Right atrium auricular region (tissue), 2 donors: ENCODE data around the gene OTUD1. TPM values are rescaled to one million over a fixed set of nuclear protein-coding genes. Genes with fewer than 3 reads are reported as not detected.
A peak's percentile ranks its signal among the peaks of the same experiment; 100 is the strongest.
"Not testable (repeated sequence)": the region's sequence is repeated elsewhere in the genome, so short reads cannot be mapped to it uniquely, and the experiment has no call there.

Source experiments
- DNase-seq: peaks from one replicate; pipeline ENCODE4 v3.0.0-alpha.2; 2019; ENCODE audit warnings: low spot score
- H3K27ac ChIP-seq, 2 donors: fragments of 200-600 bp; sonication (generic); 1 replicate in 1 of 2; 2 replicates in 1 of 2; pipeline ENCODE4 v1.5.1; 2016 to 2019
- H3K27me3 ChIP-seq, 2 donors: fragments of 200-600 bp; sonication (generic); one replicate each; pipeline versions ENCODE4 v1.5.1 to v1.6.0; 2017 to 2019
- H3K36me3 ChIP-seq: fragments of 200-600 bp; sonication (generic); one replicate; pipeline ENCODE4 v1.5.1; 2016
- H3K4me1 ChIP-seq, 2 donors: fragments of 200-600 bp; sonication (generic); one replicate each; pipeline versions ENCODE4 v1.5.1 to v1.6.0; 2017 to 2019
- H3K4me3 ChIP-seq, 2 donors: fragments of 200-600 bp; sonication (generic); 1 replicate in 1 of 2; 2 replicates in 1 of 2; pipeline ENCODE4 v1.5.1; 2017 to 2019; ENCODE audit warnings: mild to moderate bottlenecking in 1 of 2, moderate library complexity in 1 of 2
- H3K9me3 ChIP-seq, 2 donors: fragments of 200-600 bp; sonication (generic); one replicate each; pipeline ENCODE4 v1.5.1; 2019
- CTCF ChIP-seq, 2 donors: fragments of 200-600 bp; sonication (generic); IDR thresholded peaks; one replicate each; pipeline ENCODE4 v1.5.1; 2019; ENCODE audit warnings: antibody characterized with exemption in 2 of 2
- total RNA-seq, 2 donors: library from RNA; depleted of rRNA; stranded (reverse); fragments of >200 nt; gene quantifications; one replicate each; pipeline ENCODE4 v1.1.0, GENCODE V29; 2016

Gene OTUD1
- 10 to 100 TPM in 1 of 2 donors, 1 to 10 TPM in 1; 9.1 to 27.1 TPM for total RNA-seq

- no peaks in the 10 kb centered on the region for H3K9me3 ChIP-seq
- peaks cover 0 to 28% of the 10 kb centered on the region in 2 donors for H3K4me1 ChIP-seq
- TF ChIP-seq CTCF (IDR thresholded peaks at IDR 0.05): peak in 1 of 2 donors; percentile 35
- H3K36me3 ChIP-seq: peaks cover 7% of the 10 kb centered on the region
- H3K27ac ChIP-seq: peak within 1 kb of the TSS; percentile 95 to 98
- H3K4me3 ChIP-seq: peak within 1 kb of the TSS; percentile 84 to 94
- H3K27me3 ChIP-seq: no peaks in the 10 kb centered on the region
- peak; percentile 96 for DNase-seq
Measured at GRCh38 chr10:23438547-23439451, at the start of gene OTUD1. Gene OTUD1 (plus strand): TSS chr10:23439075. CDS start chr10:23439458, 383 bp downstream.

- not testable (repeated sequence) for H3K27ac ChIP-seq, DNase-seq, H3K9me3 ChIP-seq
Measured at GRCh38 chr10:23390408-23390807, 48.5 kb upstream of the OTUD1 start.

GRCh38 chr10:23390809-23391208, 48.1 kb upstream of the OTUD1 start:
- TF ChIP-seq CTCF (IDR thresholded peaks at IDR 0.05): no peak
- H3K27me3 ChIP-seq: no peaks in the 10 kb centered on the region

More at GRCh38 chr10:23390408-23390807, 48.5 kb upstream of the OTUD1 start:
- not testable (repeated sequence) for H3K4me3 ChIP-seq, H3K27me3 ChIP-seq, H3K36me3 ChIP-seq, H3K4me1 ChIP-seq

GRCh38 chr10:23391821-23392220, 47.1 kb upstream of the OTUD1 start:
- DNase-seq: no peak
- no peak for TF ChIP-seq CTCF (IDR thresholded peaks at IDR 0.05)

More at GRCh38 chr10:23390809-23391208, 48.1 kb upstream of the OTUD1 start:
- H3K9me3 ChIP-seq: no peaks in the 10 kb centered on the region
- H3K27ac ChIP-seq: no peak overlapping the region
- no peak overlapping the region for H3K4me3 ChIP-seq
- H3K36me3 ChIP-seq: no peaks in the 10 kb centered on the region
- no peaks in the 10 kb centered on the region for H3K4me1 ChIP-seq
- DNase-seq: no peak

GRCh38 chr10:23395017-23395416, 43.9 kb upstream of the OTUD1 start:
- no peak for DNase-seq
- H3K9me3 ChIP-seq: no peaks in the 10 kb centered on the region
- no peak overlapping the region for H3K27ac ChIP-seq
- peaks cover 0 to 5% of the 10 kb centered on the region in 2 donors for H3K4me1 ChIP-seq
- H3K27me3 ChIP-seq: no peaks in the 10 kb centered on the region
- TF ChIP-seq CTCF (IDR thresholded peaks at IDR 0.05): no peak
- no peaks in the 10 kb centered on the region for H3K36me3 ChIP-seq
- H3K4me3 ChIP-seq: no peak overlapping the region

More at GRCh38 chr10:23391821-23392220, 47.1 kb upstream of the OTUD1 start:
- Histone ChIP-seq H3K27ac (no peak overlapping the region), H3K36me3 (no peaks in the 10 kb centered on the region), H3K9me3 (no peaks in the 10 kb centered on the region), H3K27me3 (no peaks in the 10 kb centered on the region), H3K4me1 (no peaks in the 10 kb centered on the region), H3K4me3 (no peak overlapping the region)

GRCh38 chr10:23396695-23397094, 42.2 kb upstream of the OTUD1 start:
- Histone ChIP-seq H3K36me3 (no peaks in the 10 kb centered on the region), H3K27me3 (no peaks in the 10 kb centered on the region), H3K4me3 (no peak overlapping the region), H3K9me3 (no peaks in the 10 kb centered on the region), H3K27ac (no peak overlapping the region), H3K4me1 (peaks cover 0 to 5% of the 10 kb centered on the region in 2 donors)
- no peak for TF ChIP-seq CTCF (IDR thresholded peaks at IDR 0.05)
- DNase-seq: no peak
